ENCODE measurements around the gene FBXO31.

DNA sequence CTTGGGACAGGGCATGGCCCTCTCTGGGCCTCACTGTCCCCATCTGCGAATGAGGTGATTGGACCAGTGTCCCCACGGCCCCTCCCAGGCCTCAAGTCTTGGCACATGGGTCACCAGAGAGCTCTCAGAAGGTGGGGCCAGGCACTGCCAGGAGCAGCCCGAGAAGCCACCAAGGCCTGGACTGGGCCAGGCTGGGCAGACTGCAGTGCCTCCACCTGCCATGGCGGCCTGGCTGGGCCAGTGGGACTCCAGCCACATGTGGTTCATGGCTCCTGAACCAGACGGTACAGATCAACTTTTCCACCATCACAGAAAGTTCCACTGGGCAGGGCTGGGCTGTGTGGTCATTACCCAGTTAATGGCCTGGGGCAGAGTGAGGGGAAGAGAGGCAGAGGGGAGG, 86.2 kb downstream of the FBXO31 start:
- no peak for TF ChIP-seq GABPA (tag; conservative IDR thresholded peaks at IDR 0.05; ENCODE audit: low read depth)
- TF ChIP-seq CTCF (IDR thresholded peaks at IDR 0.05 in 2 of 3, conservative IDR thresholded peaks at IDR 0.05 in 1 of 3; ENCODE audit: insufficient read depth in 2 of 3, low read depth in 1 of 3, low read length in 3 of 3) = no peak
- no peak for TF ChIP-seq CBX5 (IDR thresholded peaks at IDR 0.05; ENCODE audit: borderline replicate concordance, low read depth)
- TF ChIP-seq POLR2AphosphoS5 (IDR thresholded peaks at IDR 0.05; ENCODE audit: control insufficient read depth, insufficient read depth, low read depth, low read length) = no peak
- TF ChIP-seq FOXP1 (CRISPR knock-in tag; IDR thresholded peaks at IDR 0.05) = no peak
- TF ChIP-seq, protein P1, sequence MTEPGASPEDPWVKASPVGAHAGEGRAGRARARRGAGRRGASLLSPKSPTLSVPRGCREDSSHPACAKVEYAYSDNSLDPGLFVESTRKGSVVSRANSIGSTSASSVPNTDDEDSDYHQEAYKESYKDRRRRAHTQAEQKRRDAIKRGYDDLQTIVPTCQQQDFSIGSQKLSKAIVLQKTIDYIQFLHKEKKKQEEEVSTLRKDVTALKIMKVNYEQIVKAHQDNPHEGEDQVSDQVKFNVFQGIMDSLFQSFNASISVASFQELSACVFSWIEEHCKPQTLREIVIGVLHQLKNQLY (CRISPR knock-in tag; conservative IDR thresholded peaks at IDR 0.05) = no peak
- no peak for TF ChIP-seq HOXB6 (CRISPR knock-in tag; IDR thresholded peaks at IDR 0.05; ENCODE audit: borderline replicate concordance)

All from K562 (cell line).